Suprapubic skin (tissue), 4 donors: ENCODE results near the gene CTNS. TPM values are rescaled to one million over a fixed set of nuclear protein-coding genes. Genes with fewer than 3 reads are reported as not detected.

Experiments used
- DNase-seq, 2 donors: peaks; one replicate each; pipeline ENCODE4 v3.0.0-alpha.2; 2019; ENCODE audit warnings: low spot score in 2 of 2
- H3K27ac ChIP-seq: fragments of 200-600 bp; sonication (generic); one replicate; pipeline ENCODE4 v1.5.1; 2019
- H3K27me3 ChIP-seq: fragments of 200-600 bp; sonication (generic); one replicate; pipeline ENCODE4 v1.5.1; 2019
- H3K36me3 ChIP-seq: fragments of 200-600 bp; sonication (generic); one replicate; pipeline ENCODE4 v1.5.1; 2019
- H3K4me1 ChIP-seq: fragments of 200-600 bp; sonication (generic); one replicate; pipeline ENCODE4 v1.5.1; 2019
- H3K4me3 ChIP-seq: fragments of 200-600 bp; sonication (generic); one replicate; pipeline ENCODE4 v1.5.1; 2019; ENCODE audit warnings: mild to moderate bottlenecking
- H3K9me3 ChIP-seq: fragments of 200-600 bp; sonication (generic); one replicate; pipeline ENCODE4 v1.5.1; 2019
- CTCF ChIP-seq, 2 donors: fragments of 200-600 bp in 1 of 2; fragments of 450-650 bp in 1 of 2; sonication (generic) in 1 of 2; IDR thresholded peaks; one replicate each; pipeline ENCODE4 v1.5.1; 2016 to 2019; ENCODE audit warnings: antibody characterized with exemption in 2 of 2, mild to moderate bottlenecking in 1 of 2, moderate library complexity in 1 of 2
- EP300 ChIP-seq: sonication (generic); formaldehyde crosslinking; IDR thresholded peaks from one replicate; pipeline ENCODE4 v1.6.1; 2017; ENCODE audit warnings: antibody characterized with exemption
- POLR2A ChIP-seq, 2 donors: fragments of 450-650 bp; IDR thresholded peaks; one replicate each; pipeline ENCODE4 v1.6.1; 2017; ENCODE audit warnings: antibody characterized with exemption in 2 of 2, mild to moderate bottlenecking in 2 of 2, moderate library complexity in 2 of 2
- POLR2AphosphoS5 ChIP-seq, 3 donors: sonication (generic); formaldehyde crosslinking; IDR thresholded peaks; one replicate each; pipeline ENCODE4 v1.6.1; 2017; ENCODE audit warnings: antibody characterized with exemption in 3 of 3
- WGBS: methylation state at CpG from one replicate; pipeline ENCODE4 v1.1.5; 2018; 5-methylcytosine and 5-hydroxymethylcytosine counted together
- total RNA-seq, 4 donors: library from RNA; depleted of rRNA; stranded (reverse); fragments of >200 nt; gene quantifications; one replicate each; pipeline ENCODE4 v1.1.0, GENCODE V29; 2016

The CTNS gene
- total RNA-seq, 4 donors from 2014 or later, result 19.9 to 34.6 (median 26.1) TPM

DNA sequence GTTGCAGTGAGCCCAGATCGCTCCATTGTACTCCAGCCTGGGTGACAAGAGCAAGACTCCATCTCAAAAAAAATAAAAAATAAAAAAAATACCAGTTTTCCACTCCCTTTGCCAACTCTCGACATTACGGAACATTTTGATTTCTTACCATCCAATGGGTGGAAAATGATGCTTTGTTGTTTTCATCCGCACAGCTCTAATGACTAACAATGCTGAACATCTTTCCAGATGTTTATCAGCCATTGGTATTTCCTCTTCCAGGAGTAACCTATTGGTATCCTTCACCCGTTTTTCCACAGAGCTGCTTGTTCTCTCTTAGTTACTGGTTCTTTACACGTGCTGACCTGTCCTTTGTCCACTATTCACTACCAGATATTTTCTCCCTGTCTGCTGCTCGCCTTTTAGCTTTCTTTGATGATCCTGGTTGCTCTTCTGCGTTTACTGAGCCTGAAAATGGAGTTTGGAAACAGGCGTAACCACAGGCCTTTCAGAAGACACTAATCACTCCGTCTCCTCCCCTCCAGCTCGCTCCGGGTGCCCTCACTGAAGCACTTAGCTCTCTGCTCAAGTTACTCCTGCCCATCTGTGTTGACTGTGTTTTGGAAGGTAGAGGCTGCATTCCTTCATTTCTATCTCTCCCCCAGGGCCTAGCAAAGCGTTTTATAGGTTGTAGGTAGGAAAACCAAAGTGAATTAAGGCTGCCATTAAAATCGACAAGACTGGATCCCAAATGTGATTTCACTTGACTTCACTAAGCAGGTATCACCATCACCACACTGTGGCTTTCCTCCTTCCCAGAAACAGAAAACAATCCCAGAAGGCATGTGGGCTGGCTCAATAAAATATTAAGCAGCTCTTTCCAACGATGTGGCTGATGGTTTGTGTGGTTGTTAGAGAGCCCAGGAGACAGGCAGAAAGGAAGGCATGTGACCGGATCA is 9.5 kb upstream of the CTNS start:
- no peaks in the 10 kb centered on the region for H3K27me3 ChIP-seq
- TF ChIP-seq POLR2A (IDR thresholded peaks at IDR 0.05) (no peak), CTCF (IDR thresholded peaks at IDR 0.05) (no peak), EP300 (no peak), POLR2AphosphoS5 (IDR thresholded peaks at IDR 0.05) (no peak)
- DNase-seq, result no peak
- no peak overlapping the region for H3K27ac ChIP-seq
- H3K4me1 ChIP-seq, result no peaks in the 10 kb centered on the region
- H3K9me3 ChIP-seq, result no peaks in the 10 kb centered on the region
- H3K36me3 ChIP-seq, result peaks cover 76% of the 10 kb centered on the region
- no peak overlapping the region for H3K4me3 ChIP-seq
- 80% methylated on average over 16 of the region's 16 CpGs for WGBS

GRCh38 chr17:3627769-3628167 is 8.8 kb upstream of the CTNS start:
- no peaks in the 10 kb centered on the region for H3K27me3 ChIP-seq
- no peaks in the 10 kb centered on the region for H3K9me3 ChIP-seq
- DNase-seq, result no peak
- H3K36me3 ChIP-seq, result peaks cover 72% of the 10 kb centered on the region
- no peak for TF ChIP-seq EP300
- H3K4me3 ChIP-seq, result no peak overlapping the region
- 87% methylated on average over 11 of the region's 11 CpGs for WGBS
- no peak overlapping the region for H3K27ac ChIP-seq
- no peaks in the 10 kb centered on the region for H3K4me1 ChIP-seq

DNA sequence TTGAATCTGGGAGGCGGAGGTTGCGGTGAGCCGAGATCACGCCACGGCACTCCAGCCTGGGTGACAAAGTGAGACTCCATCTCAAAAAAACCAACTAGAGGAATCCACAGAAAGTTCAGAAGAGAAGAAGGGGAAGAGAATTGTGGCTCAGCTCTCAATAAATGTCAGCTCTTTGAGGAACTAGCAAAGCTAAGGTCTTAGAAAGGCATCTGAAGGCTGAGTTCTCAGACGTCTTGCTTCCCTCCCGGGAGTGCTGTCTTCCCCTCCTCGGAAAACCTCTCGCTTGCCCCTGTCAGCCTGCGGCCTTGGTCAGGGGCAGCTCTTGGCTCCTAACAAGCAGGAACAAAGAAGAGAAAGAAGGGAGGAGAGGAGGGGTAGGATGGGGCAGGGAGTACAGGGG is 5.8 kb upstream of the CTNS start:
- no peak for DNase-seq
- Histone ChIP-seq H3K4me1 (peaks cover 20% of the 10 kb centered on the region), H3K36me3 (peaks cover 46% of the 10 kb centered on the region), H3K4me3 (no peak overlapping the region), H3K9me3 (no peaks in the 10 kb centered on the region), H3K27ac (no peak overlapping the region), H3K27me3 (no peaks in the 10 kb centered on the region)
- no peak for TF ChIP-seq EP300
- TF ChIP-seq POLR2A (IDR thresholded peaks at IDR 0.05), result no peak
- TF ChIP-seq CTCF (IDR thresholded peaks at IDR 0.05), result no peak
- TF ChIP-seq POLR2AphosphoS5 (IDR thresholded peaks at IDR 0.05), result no peak
- 89% methylated on average over 10 of the region's 10 CpGs for WGBS

- Histone ChIP-seq H3K9me3 (no peaks in the 10 kb centered on the region), H3K27me3 (no peaks in the 10 kb centered on the region), H3K27ac (no peak overlapping the region), H3K4me3 (no peak overlapping the region), H3K4me1 (peaks cover 25% of the 10 kb centered on the region), H3K36me3 (peaks cover 37% of the 10 kb centered on the region)
- WGBS, result 97% methylated on average over 7 of the region's 7 CpGs
- TF ChIP-seq POLR2A (IDR thresholded peaks at IDR 0.05), result no peak
- TF ChIP-seq POLR2AphosphoS5 (IDR thresholded peaks at IDR 0.05), result no peak
- TF ChIP-seq EP300, result no peak
- TF ChIP-seq CTCF (IDR thresholded peaks at IDR 0.05), result no peak
- no peak for DNase-seq
Observed at GRCh38 chr17:3632287-3632686, 4.3 kb upstream of the CTNS start.

DNA sequence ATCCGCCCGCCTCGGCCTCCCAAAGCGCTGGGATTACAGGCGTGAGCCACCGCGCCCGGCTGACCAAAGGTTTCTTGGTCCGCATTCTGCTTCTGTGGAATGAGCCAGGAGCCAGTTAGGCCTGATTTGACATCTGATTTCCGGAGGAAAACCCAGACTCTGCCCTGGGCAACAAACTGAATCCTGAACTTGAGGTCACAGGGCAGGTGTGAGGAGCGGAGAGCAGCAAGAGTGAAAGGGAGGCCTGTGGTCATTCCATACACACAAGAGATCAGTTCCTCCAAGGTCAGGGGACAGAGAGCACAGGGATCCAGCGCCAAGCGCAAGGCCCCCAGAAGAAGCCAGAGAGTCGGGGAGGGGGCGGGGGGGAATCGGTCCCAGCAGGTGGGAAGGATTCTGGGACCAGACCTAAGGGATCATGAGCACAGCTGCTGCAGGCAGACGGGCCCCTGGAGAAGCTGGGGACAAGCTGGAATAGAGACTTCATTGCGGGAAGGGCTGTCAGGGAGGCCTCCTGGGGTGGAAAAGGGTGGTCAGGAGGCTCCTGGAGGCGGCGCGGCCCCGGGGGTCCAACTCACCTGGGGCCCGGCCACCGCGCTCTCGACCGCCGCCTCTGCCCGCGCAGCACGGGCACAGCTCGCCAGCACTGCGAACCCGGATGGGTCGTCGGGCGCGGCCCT is 946 bp upstream of the CTNS start:
- H3K27me3 ChIP-seq, result no peaks in the 10 kb centered on the region
- H3K4me1 ChIP-seq, result peaks cover 31% of the 10 kb centered on the region
- DNase-seq, result no peak
- no peaks in the 10 kb centered on the region for H3K9me3 ChIP-seq
- H3K36me3 ChIP-seq, result peaks cover 12% of the 10 kb centered on the region
- TF ChIP-seq POLR2AphosphoS5 (IDR thresholded peaks at IDR 0.05) (no peak), EP300 (no peak), POLR2A (IDR thresholded peaks at IDR 0.05) (no peak), CTCF (IDR thresholded peaks at IDR 0.05) (no peak)
- WGBS, result 48% methylated on average over 15 of the region's 38 CpGs
- H3K27ac ChIP-seq, result peak overlapping the region; percentile 99
- peak overlapping the region; percentile 75 for H3K4me3 ChIP-seq
